Calu3 (cell line): Measurements from ENCODE around the gene CACNA1C. TPM values are rescaled to one million over a fixed set of nuclear protein-coding genes. Genes with fewer than 3 reads are reported as not detected.

Experiments used
- BruUV-seq: library from RNA; stranded (reverse); fragments of 400-500 nt; replicated peaks from 2 replicates; lab custom pipeline; 2021; lab: Mats Ljungman, UMichigan
- CTCF ChIA-PET: fragments of 300-600 bp; sonication (Branson Sonifier 250); formaldehyde crosslinking; loops from one replicate; lab custom pipeline; 2022; ENCODE audit warnings: antibody characterized with exemption; lab: Charles Lee
- DNase-seq: peaks from one replicate; pipeline ENCODE4 v3.0.0; 2022
- H3K27ac Mint-ChIP-seq: one replicate; pipeline ENCODE4 v1.8.0; 2022; ENCODE audit warnings: mixed read lengths; ENCODE audit not compliant: unreplicated experiment
- H3K27me3 Mint-ChIP-seq: one replicate; pipeline ENCODE4 v1.8.0; 2022; ENCODE audit warnings: mixed read lengths; ENCODE audit not compliant: unreplicated experiment
- H3K36me3 Mint-ChIP-seq: one replicate; pipeline ENCODE4 v1.8.0; 2022; ENCODE audit warnings: mild to moderate bottlenecking, moderate library complexity, mixed read lengths; ENCODE audit not compliant: insufficient read depth, unreplicated experiment
- H3K4me1 Mint-ChIP-seq: one replicate; pipeline ENCODE4 v1.8.0; 2022; ENCODE audit warnings: mild to moderate bottlenecking, low read depth, mixed read lengths; ENCODE audit not compliant: unreplicated experiment
- H3K4me3 Mint-ChIP-seq: one replicate; pipeline ENCODE4 v1.8.0; 2022; ENCODE audit warnings: mild to moderate bottlenecking, low read depth, moderate library complexity, mixed read lengths; ENCODE audit not compliant: unreplicated experiment
- H3K9me3 Mint-ChIP-seq: one replicate; pipeline ENCODE4 v1.8.0; 2022; ENCODE audit warnings: low read depth, mixed read lengths; ENCODE audit not compliant: unreplicated experiment
- intact Hi-C: fragments of 100-400 bp; cut with micrococcal nuclease; formaldehyde crosslinking; loops from one replicate; pipeline ENCODE4 v1.10.0; 2022; ENCODE audit not compliant: unreplicated experiment
- total RNA-seq: library from RNA; stranded (reverse); gene quantifications from 2 replicates; pipeline ENCODE4 v1.2.3, GENCODE V29; 2022
- TF ChIP-seq, protein P1 (sequence below): fragments of 200-600 bp; IDR thresholded peaks from one replicate; pipeline ENCODE4 v1.8.0; 2022; ENCODE audit warnings: antibody characterized with exemption; ENCODE audit not compliant: unreplicated experiment

The CACNA1C gene
- total RNA-seq, 1 experiment from 2014 or later, result not detected

DNA sequence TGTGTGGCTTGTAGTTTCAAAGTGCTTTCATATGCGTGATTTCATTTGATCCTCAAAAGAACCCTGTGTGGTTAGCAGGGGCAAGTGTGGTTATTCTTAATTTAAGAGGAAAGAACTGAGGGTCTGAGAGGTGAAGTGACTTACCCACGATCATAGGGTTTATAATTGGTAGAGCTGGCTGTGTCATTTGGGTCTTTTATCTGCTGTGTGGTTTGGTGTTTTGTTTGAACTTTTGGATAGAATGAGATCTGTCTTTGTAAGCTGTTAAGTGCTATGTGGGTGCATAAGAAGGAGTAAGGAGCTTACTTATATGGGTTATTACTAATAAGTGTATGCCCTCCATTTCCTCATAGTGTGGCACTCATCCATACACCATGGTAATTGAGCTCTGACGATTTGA, 190.0 kb downstream of the CACNA1C start:
- Mint-ChIP-seq H3K36me3 (no peaks in the 10 kb centered on the region), H3K4me1 (no peaks in the 10 kb centered on the region), H3K9me3 (no peaks in the 10 kb centered on the region), H3K4me3 (no peak overlapping the region), H3K27me3 (peaks cover 88% of the 10 kb centered on the region), H3K27ac (no peak overlapping the region)
- TF ChIP-seq, protein P1, sequence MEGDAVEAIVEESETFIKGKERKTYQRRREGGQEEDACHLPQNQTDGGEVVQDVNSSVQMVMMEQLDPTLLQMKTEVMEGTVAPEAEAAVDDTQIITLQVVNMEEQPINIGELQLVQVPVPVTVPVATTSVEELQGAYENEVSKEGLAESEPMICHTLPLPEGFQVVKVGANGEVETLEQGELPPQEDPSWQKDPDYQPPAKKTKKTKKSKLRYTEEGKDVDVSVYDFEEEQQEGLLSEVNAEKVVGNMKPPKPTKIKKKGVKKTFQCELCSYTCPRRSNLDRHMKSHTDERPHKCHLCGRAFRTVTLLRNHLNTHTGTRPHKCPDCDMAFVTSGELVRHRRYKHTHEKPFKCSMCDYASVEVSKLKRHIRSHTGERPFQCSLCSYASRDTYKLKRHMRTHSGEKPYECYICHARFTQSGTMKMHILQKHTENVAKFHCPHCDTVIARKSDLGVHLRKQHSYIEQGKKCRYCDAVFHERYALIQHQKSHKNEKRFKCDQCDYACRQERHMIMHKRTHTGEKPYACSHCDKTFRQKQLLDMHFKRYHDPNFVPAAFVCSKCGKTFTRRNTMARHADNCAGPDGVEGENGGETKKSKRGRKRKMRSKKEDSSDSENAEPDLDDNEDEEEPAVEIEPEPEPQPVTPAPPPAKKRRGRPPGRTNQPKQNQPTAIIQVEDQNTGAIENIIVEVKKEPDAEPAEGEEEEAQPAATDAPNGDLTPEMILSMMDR, result no peak
- intact Hi-C loops, result no loop called here
- no peak for DNase-seq
- CTCF ChIA-PET, result interaction anchor here (0.6 kb wide), 1 partner anchor 1149 kb away, joined by 3 read pairs; no protein-coding TSS in a partner anchor
- BruUV-seq, result no TSS peak

DNA sequence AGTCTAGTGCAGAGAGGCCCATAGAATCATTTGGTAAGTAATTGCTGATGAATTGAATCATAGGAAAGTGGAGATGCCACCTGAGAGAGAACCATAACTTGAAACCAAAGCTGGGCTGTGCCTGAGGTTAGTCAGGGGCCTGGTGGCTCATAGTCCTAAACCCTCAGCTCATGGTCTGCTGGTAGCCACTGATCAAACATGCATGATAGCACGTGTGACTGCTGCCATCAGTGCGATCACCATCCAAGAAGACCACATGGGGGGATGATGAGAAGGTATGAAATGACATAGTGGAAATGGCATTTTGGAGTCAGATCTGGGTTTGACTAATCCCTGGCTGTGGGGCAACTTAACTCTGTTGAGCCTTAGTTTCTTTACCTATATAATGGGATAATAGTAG, 190.5 kb downstream of the CACNA1C start:
- BruUV-seq, result no TSS peak
- H3K27ac Mint-ChIP-seq, result no peak overlapping the region
- peaks cover 88% of the 10 kb centered on the region for H3K27me3 Mint-ChIP-seq
- intact Hi-C loops, result no loop called here
- TF ChIP-seq, protein P1, result no peak
- H3K4me1 Mint-ChIP-seq, result no peaks in the 10 kb centered on the region
- no peak for DNase-seq
- CTCF ChIA-PET, result no interaction called here
- no peak overlapping the region for H3K4me3 Mint-ChIP-seq
- H3K9me3 Mint-ChIP-seq, result no peaks in the 10 kb centered on the region
- no peaks in the 10 kb centered on the region for H3K36me3 Mint-ChIP-seq

DNA sequence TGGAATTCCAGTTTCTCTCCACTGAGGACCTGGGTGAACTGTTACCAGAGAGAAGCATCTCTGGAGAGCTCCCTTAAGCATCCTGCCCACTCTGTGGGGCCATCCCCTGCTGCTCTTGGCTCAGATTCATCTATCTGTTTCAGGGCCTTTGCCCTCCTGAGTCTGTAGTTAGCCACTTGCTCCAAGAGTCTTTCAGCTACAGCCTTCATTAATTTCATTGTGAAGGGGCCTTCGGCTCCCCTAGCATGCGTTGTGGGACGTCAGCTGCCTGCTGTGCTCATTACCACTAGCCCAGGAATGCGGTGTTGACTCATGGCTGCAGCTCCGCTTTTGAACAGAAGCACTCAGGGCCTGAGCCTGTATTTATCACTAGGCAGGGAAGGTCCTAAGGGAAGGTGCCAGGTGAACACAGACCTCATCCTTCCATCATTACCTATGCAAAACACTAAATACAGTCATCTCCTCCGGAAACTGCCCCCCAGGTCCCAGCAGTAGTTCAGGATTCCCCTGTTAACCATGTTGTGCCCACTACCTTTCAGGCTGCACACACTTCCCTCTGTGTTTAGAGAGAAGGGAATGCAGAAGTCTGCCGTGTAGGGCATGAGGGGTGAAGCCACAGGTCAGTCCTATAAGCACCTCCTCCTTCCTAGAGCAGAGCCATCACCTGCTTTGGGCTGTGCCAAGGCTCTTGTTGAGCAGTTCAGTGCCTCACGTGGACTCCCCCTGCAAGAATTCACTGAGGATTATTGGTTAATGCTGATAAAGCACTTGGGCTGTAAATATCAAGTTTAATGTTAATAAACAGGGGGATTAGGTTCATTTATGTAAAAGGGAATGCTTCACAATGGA, 191.4 kb downstream of the CACNA1C start:
- no peaks in the 10 kb centered on the region for H3K36me3 Mint-ChIP-seq
- no TSS peak for BruUV-seq
- no peak overlapping the region for H3K27ac Mint-ChIP-seq
- CTCF ChIA-PET, result no interaction called here
- DNase-seq, result no peak
- H3K4me3 Mint-ChIP-seq, result no peak overlapping the region
- intact Hi-C loops, result no loop called here
- no peaks in the 10 kb centered on the region for H3K9me3 Mint-ChIP-seq
- H3K27me3 Mint-ChIP-seq, result peaks cover 83% of the 10 kb centered on the region
- TF ChIP-seq, protein P1, result no peak
- H3K4me1 Mint-ChIP-seq, result no peaks in the 10 kb centered on the region

DNA sequence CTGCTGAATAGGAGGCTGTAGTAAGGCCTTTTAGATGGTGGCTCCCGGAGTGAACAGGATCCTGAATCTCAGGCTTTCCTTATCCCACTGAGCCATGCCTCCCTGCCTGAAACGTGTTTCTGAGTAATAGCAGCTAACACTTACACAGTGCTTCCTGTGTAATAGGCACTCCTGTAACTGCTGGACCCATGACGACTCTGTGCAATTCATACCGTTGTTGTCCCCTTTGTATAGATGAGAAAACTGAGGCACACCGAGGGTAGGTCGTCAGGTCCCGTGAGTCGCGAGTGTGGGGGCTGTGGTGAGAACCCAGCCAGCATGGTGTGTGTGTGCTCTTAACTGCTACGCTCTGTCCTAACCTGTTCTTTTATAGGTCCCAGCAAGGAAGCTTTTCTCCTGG, 193.6 kb downstream of the CACNA1C start:
- intact Hi-C loops, result no loop called here
- H3K9me3 Mint-ChIP-seq, result no peaks in the 10 kb centered on the region
- BruUV-seq, result no TSS peak
- H3K27me3 Mint-ChIP-seq, result peaks cover 77% of the 10 kb centered on the region
- no peaks in the 10 kb centered on the region for H3K4me1 Mint-ChIP-seq
- no peak for DNase-seq
- TF ChIP-seq, protein P1, result no peak
- no peak overlapping the region for H3K4me3 Mint-ChIP-seq
- H3K27ac Mint-ChIP-seq, result no peak overlapping the region
- CTCF ChIA-PET, result no interaction called here
- no peaks in the 10 kb centered on the region for H3K36me3 Mint-ChIP-seq
